ENCODE data around the gene ENO3.
A peak's percentile ranks its signal among the peaks of the same experiment; 100 is the strongest.
"Not testable (repeated sequence)": the region's sequence is repeated elsewhere in the genome, so short reads cannot be mapped to it uniquely, and the experiment has no call there.

ENO3 gene

DNA sequence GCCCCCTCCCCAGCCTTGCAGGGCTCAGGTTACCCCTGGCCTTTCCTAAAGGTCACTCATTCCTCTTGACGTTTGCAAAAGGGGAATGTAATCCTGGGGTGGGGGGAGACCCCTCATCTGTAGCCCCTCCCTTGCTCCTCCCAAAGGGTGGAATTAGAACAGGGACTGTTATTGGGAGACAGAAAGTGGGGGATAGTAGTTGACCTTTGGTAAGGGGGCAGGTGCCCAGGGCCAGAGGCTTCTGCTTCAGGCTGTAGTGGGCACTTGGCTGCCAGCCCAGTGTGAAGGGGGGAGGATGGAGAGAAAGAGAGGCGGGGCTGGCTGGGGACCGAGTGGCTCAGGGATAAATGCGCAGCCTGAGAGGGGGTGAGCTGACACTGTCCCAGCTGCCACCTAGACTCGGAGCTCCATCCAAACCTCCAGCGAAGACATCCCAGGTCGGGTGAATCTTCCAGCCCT is at the start of gene ENO3:
TSS of gene ENO3 (plus strand) at position 374 of the 459 bp plus-strand sequence. CDS start 711 bp downstream, outside the sequence.
- DNase-seq (ENCODE audit: low read depth, low spot score) = no peak

DNA sequence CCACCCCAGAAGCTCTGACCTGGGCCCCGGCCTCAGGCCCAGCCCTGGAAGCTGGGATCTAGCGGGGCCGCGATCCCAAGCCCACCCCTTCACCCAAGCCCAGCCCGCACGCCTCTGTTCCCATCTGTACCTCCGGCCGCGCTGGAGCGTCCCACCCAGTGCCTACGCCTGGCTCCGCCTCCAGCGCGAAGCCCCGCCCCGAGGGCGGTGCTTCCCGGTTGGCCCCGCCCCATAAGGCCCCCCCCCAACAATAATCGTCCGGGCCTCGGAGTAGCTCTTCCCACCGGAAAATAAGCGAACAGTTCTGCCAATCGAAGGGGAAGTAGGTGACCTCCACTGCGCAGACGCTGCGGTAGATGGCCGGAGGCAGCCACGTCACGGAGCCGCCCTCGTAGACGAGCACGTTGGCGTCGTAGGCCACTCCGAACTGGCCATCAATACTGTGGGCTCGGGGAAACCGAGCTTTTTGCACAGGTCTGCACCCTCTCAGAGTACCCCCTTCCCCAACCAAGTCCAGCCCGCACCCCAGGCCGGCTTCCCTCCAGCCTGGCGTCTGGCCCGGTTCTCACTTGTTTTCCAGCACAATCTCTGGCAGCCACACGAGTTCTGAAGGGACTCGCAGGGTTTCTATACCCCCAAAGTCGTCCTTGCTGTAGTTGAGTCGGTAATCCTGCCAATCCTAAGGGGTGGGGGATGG is 49.1 kb upstream of the ENO3 start:
- DNase-seq (ENCODE audit: low read depth, low spot score) = no peak

DNA sequence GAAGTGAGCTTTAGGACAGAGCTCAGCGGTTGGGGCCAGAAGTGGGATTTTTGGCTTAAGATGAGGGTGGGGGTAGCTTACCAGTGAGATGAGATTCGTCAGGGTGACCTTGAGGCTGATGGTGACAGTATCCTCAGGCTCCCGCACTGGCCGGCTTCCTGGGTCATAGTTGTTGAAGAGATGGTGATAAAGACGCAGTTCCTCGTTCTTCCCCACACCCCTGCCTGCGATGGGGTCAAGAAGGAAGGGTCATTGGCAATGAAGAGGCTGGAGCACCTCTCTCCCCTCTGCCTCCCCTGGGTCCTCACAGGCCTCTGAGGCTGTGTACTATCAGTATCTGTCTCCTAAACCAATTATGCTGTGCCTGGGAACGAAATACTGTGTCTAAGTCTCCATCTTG is 48.4 kb upstream of the ENO3 start:
- no peak for DNase-seq (ENCODE audit: low read depth, low spot score)

DNA sequence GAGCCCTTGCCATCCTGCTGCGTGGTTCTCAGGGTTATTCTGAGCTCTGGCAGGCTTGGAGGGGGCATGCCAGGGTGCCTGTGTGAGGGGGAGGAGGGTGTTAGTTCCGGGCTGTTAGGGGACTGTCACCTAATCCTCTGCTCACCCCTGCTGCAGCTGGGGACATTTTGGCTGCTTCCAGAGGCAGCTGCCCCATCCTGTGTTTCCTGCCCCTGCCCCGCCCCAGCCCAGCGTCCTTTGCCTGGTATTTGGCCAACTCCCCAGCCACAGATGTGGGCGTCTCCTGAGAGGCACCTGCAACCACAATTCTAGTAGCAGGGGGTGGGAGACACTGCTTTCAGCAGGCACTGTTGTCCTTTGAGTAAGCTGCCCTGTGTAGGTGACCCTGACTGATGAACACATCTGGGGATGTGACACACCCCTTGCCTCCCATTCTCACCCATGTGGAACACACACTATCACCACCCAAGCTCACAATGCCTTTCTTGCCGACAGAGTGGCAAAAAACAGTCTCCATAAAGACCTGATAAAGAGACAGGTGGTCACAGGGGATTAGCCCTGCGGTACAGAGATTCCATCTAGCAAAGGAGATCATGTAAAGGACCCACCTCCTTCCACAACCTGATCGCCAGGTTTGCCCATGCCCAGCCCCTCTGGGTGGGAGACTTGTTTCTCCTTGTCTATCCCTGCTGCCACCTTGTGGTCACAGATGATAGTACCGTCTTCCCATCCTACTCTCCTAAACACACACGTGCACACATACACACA is 47.7 kb upstream of the ENO3 start, which contains the start of gene CHRNE:
TSS of gene CHRNE (minus strand) at position 48 of the 768 bp plus-strand sequence. CDS start at position 13, 35 bp downstream.
- peak; percentile 56 for DNase-seq (ENCODE audit: low read depth, low spot score)

DNA sequence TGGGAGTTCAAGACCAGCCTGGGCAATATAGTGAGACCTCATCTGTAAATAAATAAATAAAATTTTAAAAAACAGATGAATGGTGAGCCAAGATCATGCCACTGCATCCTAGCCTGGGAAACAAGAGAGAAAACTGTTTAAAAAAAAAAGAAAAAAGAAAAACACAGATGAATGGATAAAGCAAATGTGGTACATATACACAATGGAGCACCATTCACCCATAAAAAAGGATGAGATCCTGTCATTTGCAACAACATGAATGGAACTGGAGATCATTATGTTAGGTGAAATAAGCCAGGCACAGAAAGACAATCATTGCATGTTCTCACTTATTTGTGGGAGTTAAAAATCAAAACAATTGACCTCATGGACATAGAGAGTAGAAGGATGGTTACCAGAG is 44.3 kb upstream of the ENO3 start:
- not testable (repeated sequence) for DNase-seq (ENCODE audit: low read depth, low spot score)

DNA sequence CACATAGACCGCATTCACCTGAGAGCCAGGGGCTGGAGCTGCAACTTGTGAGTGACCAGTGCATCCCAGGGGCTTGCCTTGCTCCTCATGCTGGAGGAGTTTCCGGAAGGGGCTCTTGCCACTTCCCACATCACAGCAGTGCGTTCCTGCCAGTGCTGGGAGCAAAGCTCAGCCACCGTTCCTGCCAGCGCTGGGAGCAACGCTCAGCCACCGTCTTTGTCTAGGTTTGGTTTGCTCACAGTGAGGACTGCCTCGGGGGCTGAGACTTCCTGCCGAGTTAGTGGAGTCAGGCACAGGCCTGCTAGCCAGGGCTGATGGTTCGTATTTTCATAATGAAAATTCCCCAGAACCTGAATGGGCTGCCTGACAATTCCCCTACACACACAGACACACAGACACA is 42.6 kb upstream of the ENO3 start:
- DNase-seq (ENCODE audit: low read depth, low spot score) = no peak

DNA sequence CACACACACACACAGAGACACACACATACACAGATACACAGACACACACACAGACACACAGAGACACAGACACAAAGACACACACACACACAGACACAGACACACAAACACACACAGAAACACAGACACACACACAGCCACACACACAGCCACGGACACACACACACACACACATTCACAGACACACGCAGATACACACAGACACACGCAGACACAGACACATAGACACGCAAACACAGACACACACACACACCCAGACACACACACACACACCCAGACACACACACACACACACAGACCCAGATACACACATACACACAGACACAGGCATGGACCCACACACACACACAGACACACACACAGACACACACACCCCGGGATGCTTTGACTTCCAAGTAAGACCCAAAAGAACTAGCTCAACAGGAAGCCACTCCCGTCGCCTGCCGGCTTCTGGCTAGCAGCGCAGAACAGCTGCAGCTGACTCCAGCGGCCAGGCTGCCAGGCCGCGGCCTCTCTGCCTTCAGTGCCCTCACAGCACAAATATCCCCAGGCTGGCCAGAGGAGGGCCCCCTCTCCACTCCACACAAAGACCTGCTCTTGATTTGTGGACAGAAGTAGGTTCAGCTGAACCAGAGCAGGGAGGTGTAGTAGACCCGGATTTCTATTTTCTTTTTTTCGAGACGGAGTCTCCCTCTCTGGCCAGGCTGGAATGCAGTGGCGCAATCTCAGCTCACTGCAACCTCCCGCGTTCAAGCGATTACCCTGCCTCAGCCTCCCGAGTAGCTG is 42.0 kb upstream of the ENO3 start:
- DNase-seq (ENCODE audit: low read depth, low spot score) = peak; percentile 34

DNA sequence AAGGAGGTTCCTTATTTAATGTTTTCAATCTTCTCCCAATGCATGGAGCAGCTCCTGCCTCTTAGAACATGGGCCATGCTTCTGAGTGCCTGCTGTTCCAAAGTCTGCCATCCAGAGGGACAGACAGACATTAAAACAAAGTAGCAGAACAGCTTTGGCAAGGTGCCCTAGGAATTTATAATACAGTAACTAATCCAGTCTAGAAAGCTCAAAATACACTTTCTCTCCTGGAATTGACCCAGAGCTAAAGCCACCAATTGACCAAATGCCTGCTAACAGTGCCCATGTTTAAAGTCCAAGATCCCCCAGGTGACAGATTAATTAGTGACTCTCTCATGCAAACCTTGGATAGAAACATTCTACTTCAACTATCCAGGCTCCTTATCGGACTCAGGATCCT is 36.9 kb upstream of the ENO3 start:
- DNase-seq (ENCODE audit: low read depth, low spot score) = no peak

DNA sequence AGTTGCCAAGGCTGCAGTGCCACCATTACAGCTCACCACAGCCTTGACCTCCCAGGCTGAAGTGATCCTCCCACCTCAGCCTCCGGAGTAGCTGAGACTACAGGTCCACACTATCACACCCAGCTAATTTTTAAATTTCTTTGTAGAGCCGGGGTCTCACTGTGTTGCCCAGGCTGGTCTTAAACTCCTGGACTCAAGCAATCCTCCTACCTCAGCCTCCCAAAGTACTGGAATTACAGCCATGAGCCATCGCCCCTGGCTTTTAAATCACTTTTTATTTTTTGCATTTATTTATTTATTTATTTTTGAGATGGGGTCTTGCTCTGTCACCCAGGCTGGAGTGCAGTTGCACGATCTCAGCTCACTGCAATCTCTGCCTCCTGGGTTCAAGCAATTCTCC is 36.4 kb upstream of the ENO3 start:
- not testable (repeated sequence) for DNase-seq (ENCODE audit: low read depth, low spot score)

DNA sequence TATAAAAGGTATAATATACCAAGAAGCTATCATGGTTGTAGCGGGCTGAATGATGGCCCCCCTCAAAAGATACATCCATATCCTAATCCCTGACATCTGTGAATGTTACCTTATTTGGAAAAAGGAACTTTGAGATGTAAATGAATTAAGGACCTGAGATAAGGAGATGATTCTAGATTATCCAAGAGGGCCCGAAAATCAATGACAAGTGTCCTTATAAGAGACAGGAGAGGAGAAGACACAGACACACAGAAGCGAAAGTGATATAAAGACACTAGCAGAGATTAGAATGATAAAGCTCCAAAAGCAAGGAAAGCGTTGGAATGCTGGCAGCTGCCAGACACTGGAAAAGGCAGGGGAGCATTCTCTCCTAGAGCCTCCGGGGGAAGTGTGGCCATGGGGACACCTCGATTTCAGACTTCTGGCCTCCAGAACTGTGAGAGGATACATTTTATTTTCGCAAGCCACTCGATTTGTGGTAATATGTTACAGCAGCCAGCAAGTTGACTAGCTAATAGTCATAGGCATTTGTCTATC is 31.3 kb upstream of the ENO3 start:
- no peak for DNase-seq (ENCODE audit: low read depth, low spot score)

DNA sequence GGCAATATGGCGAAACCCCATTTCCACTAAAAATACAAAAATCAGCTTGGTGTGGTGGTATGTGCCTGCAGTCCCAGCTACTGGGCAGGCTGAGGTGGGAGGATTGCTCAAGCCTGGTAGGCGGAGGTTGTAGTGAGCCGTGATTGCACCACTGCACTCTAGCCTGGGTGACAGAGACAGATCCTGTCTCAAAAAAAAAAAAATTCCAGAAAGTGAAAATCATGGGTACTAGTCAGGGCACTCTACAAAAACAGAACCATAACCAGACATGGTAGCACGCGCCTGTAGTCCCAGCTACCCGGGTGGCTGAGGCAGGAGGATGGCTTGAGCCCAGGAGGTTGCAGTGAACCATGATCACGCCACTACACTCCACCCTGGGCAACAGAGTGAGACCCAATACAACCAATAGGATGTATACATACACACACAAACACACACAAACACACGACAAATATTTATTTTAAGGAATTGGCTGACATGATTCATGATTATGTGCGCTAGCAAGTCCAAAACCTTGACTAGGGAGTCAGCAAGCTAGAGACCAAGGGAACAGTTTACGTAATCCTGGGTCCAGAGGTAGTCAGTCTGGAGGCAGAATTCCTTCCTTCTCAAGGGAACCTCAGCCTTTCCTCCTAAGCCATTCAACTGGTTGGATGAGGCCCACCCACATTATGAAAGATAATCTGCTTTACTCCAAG is 30.4 kb upstream of the ENO3 start:
- no peak for DNase-seq (ENCODE audit: low read depth, low spot score)

DNA sequence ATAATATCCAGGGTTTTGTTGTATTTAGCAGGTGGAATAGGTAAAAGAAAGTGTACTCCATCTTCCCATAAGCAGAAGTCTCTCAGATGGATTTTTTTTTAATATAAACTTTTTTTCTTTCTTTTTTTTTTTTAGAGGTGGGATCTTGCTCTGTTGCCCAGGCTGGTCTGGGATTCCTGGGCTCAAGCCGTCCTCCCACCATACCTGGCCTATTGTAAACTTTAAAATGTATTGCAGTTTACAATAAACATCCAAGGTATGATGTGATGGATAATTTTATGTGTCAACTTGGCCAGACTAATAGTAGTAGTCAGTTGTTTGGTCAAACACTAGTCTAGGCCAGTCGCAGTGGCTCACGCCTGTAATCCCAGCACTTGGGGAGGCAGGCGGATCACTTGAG is 29.6 kb upstream of the ENO3 start:
- no peak for DNase-seq (ENCODE audit: low read depth, low spot score)

DNA sequence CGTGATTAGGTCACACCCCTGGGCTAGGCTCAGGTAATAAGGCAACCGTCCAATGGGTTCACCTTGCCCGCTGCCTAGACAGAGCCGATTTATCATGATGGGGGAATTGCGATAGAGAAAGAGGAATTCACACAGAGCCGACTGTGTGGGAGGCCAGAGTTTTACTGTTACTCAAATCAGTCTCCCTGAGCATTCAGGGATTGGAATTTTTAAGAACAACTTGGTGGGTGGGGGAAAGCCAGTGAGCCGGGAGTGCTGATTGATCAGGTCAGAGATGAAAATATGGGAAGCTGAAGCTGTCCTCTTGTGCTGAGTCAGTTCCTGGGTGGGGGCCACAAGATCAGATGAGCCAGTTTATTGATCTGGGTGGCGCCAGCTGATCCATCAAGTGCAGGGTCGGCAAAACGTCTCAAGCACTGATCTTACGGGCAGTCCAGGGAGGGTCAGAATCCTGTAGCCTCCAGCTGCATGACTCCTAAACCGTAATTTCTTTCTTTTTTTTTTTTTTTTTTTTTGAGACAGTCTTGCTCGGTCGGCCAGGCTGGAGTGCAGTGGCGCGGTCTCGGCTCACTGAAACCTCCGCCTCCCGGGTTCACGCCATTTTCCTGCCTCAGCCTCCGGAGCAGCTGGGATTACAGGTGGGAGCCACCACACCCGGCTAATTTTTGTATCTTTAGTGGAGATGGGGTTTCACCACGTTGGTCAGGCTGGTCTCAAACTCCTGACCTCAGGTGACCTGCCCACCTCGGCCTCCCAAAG is 24.2 kb upstream of the ENO3 start:
- DNase-seq (ENCODE audit: low read depth, low spot score) = not testable (repeated sequence)

DNA sequence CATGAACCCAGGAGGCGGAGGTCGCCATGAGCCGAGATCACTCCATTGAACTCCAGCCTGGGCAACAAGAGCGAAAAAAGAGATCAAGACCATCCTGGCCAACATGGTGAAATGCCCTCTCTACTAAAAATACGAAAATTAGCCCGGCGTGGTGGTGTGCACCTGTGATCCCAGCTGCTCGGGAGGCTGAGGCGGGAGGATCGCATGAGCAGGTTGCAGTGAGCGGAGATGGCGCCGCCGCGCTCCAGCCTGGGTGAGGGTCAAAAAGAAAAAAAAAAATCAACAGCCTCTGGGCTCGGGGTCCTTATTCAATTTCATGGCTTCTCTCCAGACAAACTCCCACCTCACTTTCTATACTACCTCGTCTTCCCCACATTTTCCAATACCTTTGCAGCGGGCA is 22.0 kb upstream of the ENO3 start:
- DNase-seq (ENCODE audit: low read depth, low spot score) = no peak

DNA sequence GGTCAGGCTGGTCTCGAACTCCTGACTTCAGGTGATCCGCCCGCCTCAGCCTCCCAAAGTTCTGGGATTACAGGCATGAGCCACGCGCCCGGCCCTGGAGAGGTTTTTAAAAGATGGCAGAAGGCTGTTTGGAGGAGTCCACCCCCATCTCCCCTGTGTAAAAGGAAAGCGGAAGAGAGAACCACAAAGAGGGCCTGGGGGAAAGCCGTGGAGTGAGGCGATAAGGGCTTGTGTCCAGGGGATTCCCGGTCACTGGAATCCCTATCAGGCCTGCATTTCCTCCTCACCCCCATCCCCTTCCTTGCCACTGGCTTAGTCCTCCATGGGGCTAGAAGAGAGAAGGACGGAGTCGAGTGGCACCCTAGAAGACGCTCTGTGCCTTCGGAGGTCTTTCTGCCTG is 19.0 kb upstream of the ENO3 start, which contains the start of gene GP1BA:
TSS of gene GP1BA (plus strand) at position 315 of the 400 bp plus-strand sequence. CDS start 328 bp downstream, outside the sequence.
- no peak for DNase-seq (ENCODE audit: low read depth, low spot score)

DNA sequence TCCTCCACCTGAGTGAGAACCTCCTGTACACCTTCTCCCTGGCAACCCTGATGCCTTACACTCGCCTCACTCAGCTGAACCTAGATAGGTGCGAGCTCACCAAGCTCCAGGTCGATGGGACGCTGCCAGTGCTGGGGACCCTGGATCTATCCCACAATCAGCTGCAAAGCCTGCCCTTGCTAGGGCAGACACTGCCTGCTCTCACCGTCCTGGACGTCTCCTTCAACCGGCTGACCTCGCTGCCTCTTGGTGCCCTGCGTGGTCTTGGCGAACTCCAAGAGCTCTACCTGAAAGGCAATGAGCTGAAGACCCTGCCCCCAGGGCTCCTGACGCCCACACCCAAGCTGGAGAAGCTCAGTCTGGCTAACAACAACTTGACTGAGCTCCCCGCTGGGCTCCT is 18.2 kb upstream of the ENO3 start:
- no peak for DNase-seq (ENCODE audit: low read depth, low spot score)

DNA sequence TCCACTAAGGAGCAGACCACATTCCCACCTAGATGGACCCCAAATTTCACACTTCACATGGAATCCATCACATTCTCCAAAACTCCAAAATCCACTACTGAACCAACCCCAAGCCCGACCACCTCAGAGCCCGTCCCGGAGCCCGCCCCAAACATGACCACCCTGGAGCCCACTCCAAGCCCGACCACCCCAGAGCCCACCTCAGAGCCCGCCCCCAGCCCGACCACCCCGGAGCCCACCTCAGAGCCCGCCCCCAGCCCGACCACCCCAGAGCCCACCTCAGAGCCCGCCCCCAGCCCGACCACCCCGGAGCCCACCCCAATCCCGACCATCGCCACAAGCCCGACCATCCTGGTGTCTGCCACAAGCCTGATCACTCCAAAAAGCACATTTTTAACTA is 17.3 kb upstream of the ENO3 start:
- no peak for DNase-seq (ENCODE audit: low read depth, low spot score)

DNA sequence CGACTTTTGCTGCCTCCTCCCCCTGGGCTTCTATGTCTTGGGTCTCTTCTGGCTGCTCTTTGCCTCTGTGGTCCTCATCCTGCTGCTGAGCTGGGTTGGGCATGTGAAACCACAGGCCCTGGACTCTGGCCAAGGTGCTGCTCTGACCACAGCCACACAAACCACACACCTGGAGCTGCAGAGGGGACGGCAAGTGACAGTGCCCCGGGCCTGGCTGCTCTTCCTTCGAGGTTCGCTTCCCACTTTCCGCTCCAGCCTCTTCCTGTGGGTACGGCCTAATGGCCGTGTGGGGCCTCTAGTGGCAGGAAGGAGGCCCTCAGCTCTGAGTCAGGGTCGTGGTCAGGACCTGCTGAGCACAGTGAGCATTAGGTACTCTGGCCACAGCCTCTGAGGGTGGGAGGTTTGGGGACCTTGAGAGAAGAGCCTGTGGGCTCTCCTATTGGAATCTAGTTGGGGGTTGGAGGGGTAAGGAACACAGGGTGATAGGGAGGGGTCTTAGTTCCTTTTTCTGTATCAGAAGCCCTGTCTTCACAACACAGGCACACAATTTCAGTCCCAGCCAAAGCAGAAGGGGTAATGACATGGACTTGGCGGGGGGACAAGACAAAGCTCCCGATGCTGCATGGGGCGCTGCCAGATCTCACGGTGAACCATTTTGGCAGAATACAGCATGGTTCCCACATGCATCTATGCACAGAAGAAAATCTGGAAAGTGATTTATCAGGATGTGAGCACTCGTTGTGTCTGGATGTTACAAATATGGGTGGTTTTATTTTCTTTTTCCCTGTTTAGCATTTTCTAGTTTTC is 16.5 kb upstream of the ENO3 start:
- DNase-seq (ENCODE audit: low read depth, low spot score) = no peak

DNA sequence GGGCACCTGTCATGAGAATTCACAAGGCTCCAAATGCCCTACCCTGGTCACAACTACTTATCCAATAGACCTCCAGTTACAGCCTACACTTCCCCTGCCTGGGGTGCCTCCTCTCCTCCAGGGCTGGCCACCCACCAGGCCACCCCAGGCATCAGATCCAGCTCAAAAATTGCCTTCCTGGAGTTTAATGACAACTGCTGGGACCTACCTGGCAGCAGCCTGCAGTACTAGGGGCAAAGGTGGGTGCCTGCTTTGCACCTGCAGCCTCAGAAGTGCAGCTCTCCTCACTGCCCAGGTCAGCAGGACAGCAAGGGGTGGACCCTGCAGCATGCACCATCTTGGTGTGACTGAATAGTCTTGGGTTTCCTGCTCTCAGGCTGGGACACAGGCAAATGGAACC is 15.3 kb upstream of the ENO3 start:
- DNase-seq (ENCODE audit: low read depth, low spot score) = no peak

DNA sequence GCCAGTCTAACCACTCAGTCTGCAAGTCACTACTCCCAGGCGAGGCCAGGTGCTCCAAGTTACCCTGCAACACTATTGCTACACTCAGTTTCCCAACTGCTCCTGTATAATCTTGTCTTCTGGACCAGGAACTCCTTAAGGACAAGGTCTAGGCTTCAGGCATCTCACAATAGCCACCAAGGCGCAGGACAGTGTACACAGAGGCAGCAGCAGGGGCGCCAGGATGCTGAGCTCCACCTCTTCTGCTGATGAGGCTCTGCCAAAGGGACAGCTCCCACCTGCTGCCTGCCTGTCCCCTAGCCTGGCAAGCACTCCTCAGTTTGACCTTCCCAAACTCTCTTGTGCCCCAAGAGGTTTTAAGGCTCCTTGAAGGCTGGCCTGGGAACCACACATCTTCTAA is 14.5 kb upstream of the ENO3 start:
- DNase-seq (ENCODE audit: low read depth, low spot score) = no peak

Measured in activated CD4-positive, CD25-positive, alpha-beta regulatory T cell treated with anti-CD3 and anti-CD28 coated beads, Interleukin-2, amount 50 U/mL, for 16 hours (primary cell).